CD1c-positive myeloid dendritic cell (primary cell): ENCODE data around the gene ETS1.

Experiments
- DNase-seq: peaks from one replicate; pipeline ENCODE4 v3.0.0-alpha.2; 2016; ENCODE audit errors: extremely low spot score

Gene ETS1

GRCh38 chr11:128424851-128425285 lies 162.5 kb downstream of the ETS1 start:
- no peak for DNase-seq

GRCh38 chr11:128424271-128424711 lies 163.1 kb downstream of the ETS1 start:
- DNase-seq: no peak

GRCh38 chr11:128422576-128423370 lies 164.6 kb downstream of the ETS1 start:
- DNase-seq: peak; percentile 37

- no peak for DNase-seq
Observed at GRCh38 chr11:128421577-128422330, 165.6 kb downstream of the ETS1 start.

GRCh38 chr11:128420951-128421350 lies 166.4 kb downstream of the ETS1 start:
- peak; percentile 24 for DNase-seq

GRCh38 chr11:128420265-128420664 lies 167.1 kb downstream of the ETS1 start:
- no peak for DNase-seq

GRCh38 chr11:128419012-128419767 lies 168.2 kb downstream of the ETS1 start:
- no peak for DNase-seq

- DNase-seq: no peak
Observed at GRCh38 chr11:128417607-128418324, 169.6 kb downstream of the ETS1 start.

GRCh38 chr11:128416976-128417375 lies 170.4 kb downstream of the ETS1 start:
- no peak for DNase-seq

- no peak for DNase-seq
Observed at GRCh38 chr11:128415539-128415938, 171.8 kb downstream of the ETS1 start.

GRCh38 chr11:128412847-128413791 lies 174.2 kb downstream of the ETS1 start:
- DNase-seq: no peak

GRCh38 chr11:128411812-128412211 lies 175.5 kb downstream of the ETS1 start:
- no peak for DNase-seq

- DNase-seq: no peak
Observed at GRCh38 chr11:128411150-128411549, 176.2 kb downstream of the ETS1 start.

GRCh38 chr11:128409476-128409875 lies 177.9 kb downstream of the ETS1 start:
- DNase-seq: no peak
